Testis (tissue), 2 donors: ENCODE results near the gene AHCYL2.

Source experiments
- CTCF ChIP-seq, 3 experiments: fragments of 450-650 bp in 2 of 3; fragments of 200-600 bp in 1 of 3; sonication (generic) in 1 of 3; IDR thresholded peaks; one replicate each; pipeline ENCODE4 v1.5.1; 2016 to 2019; ENCODE audit warnings: antibody characterized with exemption in 3 of 3, mild to moderate bottlenecking in 2 of 3, moderate library complexity in 1 of 3
- POLR2A ChIP-seq: fragments of 450-650 bp; IDR thresholded peaks from one replicate; pipeline ENCODE4 v1.6.1; 2017; ENCODE audit warnings: antibody characterized with exemption, mild to moderate bottlenecking, moderate library complexity

GRCh38 chr7:129385116-129385515 is 160.3 kb downstream of the AHCYL2 start:
- TF ChIP-seq CTCF (IDR thresholded peaks at IDR 0.05) (no peak), POLR2A (no peak)
